ENCODE measurements around the gene SH3TC1.

SH3TC1 gene

GRCh38 chr4:8198206-8198905, 734 bp upstream of the SH3TC1 start:
- no peak for DNase-seq (ENCODE audit: low read depth)

- no peak for DNase-seq (ENCODE audit: low read depth)
Measured at GRCh38 chr4:8199594-8200301, 658 bp downstream of the SH3TC1 start.

GRCh38 chr4:8200302-8200975, 1.3 kb downstream of the SH3TC1 start:
- no peak for DNase-seq (ENCODE audit: low read depth)

- peak; percentile 15 for DNase-seq (ENCODE audit: low read depth)
Measured at GRCh38 chr4:8201321-8201781, 2.3 kb downstream of the SH3TC1 start.

- DNase-seq (ENCODE audit: low read depth) = no peak
Measured at GRCh38 chr4:8202108-8203051, 3.3 kb downstream of the SH3TC1 start.

- DNase-seq (ENCODE audit: low read depth) = no peak
Measured at GRCh38 chr4:8203052-8203401, 3.9 kb downstream of the SH3TC1 start.

GRCh38 chr4:8203817-8204216, 4.7 kb downstream of the SH3TC1 start:
- DNase-seq (ENCODE audit: low read depth) = no peak

- no peak for DNase-seq (ENCODE audit: low read depth)
Measured at GRCh38 chr4:8204576-8205227, 5.6 kb downstream of the SH3TC1 start.

- DNase-seq (ENCODE audit: low read depth) = no peak
Measured at GRCh38 chr4:8205241-8205707, 6.2 kb downstream of the SH3TC1 start.

GRCh38 chr4:8205749-8206611, 6.9 kb downstream of the SH3TC1 start:
- DNase-seq (ENCODE audit: low read depth) = no peak

- no peak for DNase-seq (ENCODE audit: low read depth)
Measured at GRCh38 chr4:8207314-8207713, 8.2 kb downstream of the SH3TC1 start.

- DNase-seq (ENCODE audit: low read depth) = no peak
Measured at GRCh38 chr4:8208565-8208964, 9.5 kb downstream of the SH3TC1 start.

GRCh38 chr4:8209181-8209874, 10.2 kb downstream of the SH3TC1 start:
- DNase-seq (ENCODE audit: low read depth) = no peak

- DNase-seq (ENCODE audit: low read depth) = no peak
Measured at GRCh38 chr4:8210010-8210409, 10.9 kb downstream of the SH3TC1 start.

GRCh38 chr4:8210616-8211015, 11.5 kb downstream of the SH3TC1 start:
- DNase-seq (ENCODE audit: low read depth) = no peak

- DNase-seq (ENCODE audit: low read depth) = no peak
Measured at GRCh38 chr4:8211251-8211650, 12.2 kb downstream of the SH3TC1 start.

GRCh38 chr4:8211737-8212581, 12.9 kb downstream of the SH3TC1 start:
- DNase-seq (ENCODE audit: low read depth) = no peak

GRCh38 chr4:8212622-8213021, 13.5 kb downstream of the SH3TC1 start:
- no peak for DNase-seq (ENCODE audit: low read depth)

GRCh38 chr4:8213121-8213520, 14.0 kb downstream of the SH3TC1 start:
- no peak for DNase-seq (ENCODE audit: low read depth)

All from stimulated activated CD8-positive, alpha-beta memory T cell treated with anti-CD3 and anti-CD28 coated beads, Interleukin-12 subunit alpha, Interleukin-12 subunit beta, amount 100 ng/mL, for 4 hours (primary cell).